Measurements from ENCODE around the gene SLC22A16. TPM values are rescaled to one million over a fixed set of nuclear protein-coding genes. Genes with fewer than 3 reads are reported as not detected.
"Not testable (repeated sequence)": the region's sequence is repeated elsewhere in the genome, so short reads cannot be mapped to it uniquely, and the experiment has no call there.

SLC22A16 gene
- total and polyA plus RNA-seq, 2 donors (not counting 1 experiment from before 2014, with no cell fraction given) = not detected

DNA sequence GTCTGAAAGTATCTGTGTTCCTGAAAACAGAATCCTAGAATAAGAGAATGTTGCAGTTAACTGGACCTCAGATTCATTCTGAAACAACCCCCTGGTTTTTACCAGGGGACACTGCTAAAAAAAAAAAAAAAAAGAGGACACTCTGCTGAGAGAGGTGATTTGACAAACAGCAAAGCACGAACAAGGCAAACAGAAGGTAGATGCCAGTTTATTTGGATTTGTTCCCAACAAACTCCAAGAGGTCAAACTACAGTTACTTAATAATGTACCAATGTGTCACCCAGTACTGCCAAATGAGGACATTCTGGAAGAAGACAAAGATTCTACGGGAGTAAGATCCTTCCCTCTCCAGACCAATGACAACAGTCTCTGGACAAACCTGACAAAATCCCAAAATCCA is 40.6 kb upstream of the SLC22A16 start:
- H3K27me3 ChIP-seq (ENCODE audit: control insufficient read depth, insufficient read depth, low read length) = no peaks in the 10 kb centered on the region
- no peak overlapping the region for H3K27ac ChIP-seq (ENCODE audit: insufficient read depth, low read length)
- no peak for DNase-seq (ENCODE audit: low read depth in 2 of 2)

DNA sequence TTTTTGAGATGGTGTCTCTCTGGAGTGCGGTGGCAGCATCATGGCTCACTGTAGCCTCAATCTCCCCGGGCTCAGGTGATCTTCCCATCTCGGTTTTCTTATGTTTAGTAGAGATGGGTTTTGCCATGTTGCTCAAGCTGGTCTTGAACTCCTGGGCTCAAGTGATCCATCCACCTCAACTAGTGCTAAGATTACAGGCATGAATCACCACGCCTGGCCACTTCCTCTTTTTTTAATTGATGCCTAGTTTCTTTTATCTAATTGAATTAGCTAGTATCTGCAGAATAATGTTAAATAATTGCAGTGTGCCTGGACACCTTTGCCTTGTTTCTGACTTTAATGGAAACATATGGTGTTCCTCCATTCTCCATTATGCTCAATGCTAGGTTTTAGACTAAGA is 38.4 kb upstream of the SLC22A16 start:
- Histone ChIP-seq H2AFZ (ENCODE audit: low read length) (no peak overlapping the region), H3K79me2 (ENCODE audit: control insufficient read depth, insufficient read depth, low read length) (no peaks in the 10 kb centered on the region), H4K20me1 (ENCODE audit: control insufficient read depth, extremely low read depth, insufficient read depth, low read length) (no peaks in the 10 kb centered on the region), H3K9ac (ENCODE audit: insufficient read depth, low read length) (no peak overlapping the region), H3K4me1 (ENCODE audit: control insufficient read depth, extremely low read depth, insufficient read depth, low read length) (no peaks in the 10 kb centered on the region), H3K27me3 (ENCODE audit: control insufficient read depth, insufficient read depth, low read length) (no peaks in the 10 kb centered on the region), H3K36me3 (ENCODE audit: control insufficient read depth, insufficient read depth, low read length) (no peaks in the 10 kb centered on the region), H3K9me3 (ENCODE audit: control insufficient read depth, insufficient read depth, low read depth, low read length) (no peaks in the 10 kb centered on the region), H3K4me3 (replicated peaks in 1 of 4; ENCODE audit: control extremely low read depth in 1 of 4, insufficient read depth in 1 of 4, low read depth in 3 of 4, low read length in 4 of 4) (no peak overlapping the region), H3K27ac (ENCODE audit: insufficient read depth, low read length) (no peak overlapping the region), H3K4me2 (ENCODE audit: extremely low read depth, insufficient read depth, low read length) (no peak overlapping the region)
- TF ChIP-seq, protein P1, sequence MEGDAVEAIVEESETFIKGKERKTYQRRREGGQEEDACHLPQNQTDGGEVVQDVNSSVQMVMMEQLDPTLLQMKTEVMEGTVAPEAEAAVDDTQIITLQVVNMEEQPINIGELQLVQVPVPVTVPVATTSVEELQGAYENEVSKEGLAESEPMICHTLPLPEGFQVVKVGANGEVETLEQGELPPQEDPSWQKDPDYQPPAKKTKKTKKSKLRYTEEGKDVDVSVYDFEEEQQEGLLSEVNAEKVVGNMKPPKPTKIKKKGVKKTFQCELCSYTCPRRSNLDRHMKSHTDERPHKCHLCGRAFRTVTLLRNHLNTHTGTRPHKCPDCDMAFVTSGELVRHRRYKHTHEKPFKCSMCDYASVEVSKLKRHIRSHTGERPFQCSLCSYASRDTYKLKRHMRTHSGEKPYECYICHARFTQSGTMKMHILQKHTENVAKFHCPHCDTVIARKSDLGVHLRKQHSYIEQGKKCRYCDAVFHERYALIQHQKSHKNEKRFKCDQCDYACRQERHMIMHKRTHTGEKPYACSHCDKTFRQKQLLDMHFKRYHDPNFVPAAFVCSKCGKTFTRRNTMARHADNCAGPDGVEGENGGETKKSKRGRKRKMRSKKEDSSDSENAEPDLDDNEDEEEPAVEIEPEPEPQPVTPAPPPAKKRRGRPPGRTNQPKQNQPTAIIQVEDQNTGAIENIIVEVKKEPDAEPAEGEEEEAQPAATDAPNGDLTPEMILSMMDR (conservative IDR thresholded peaks at IDR 0.05 in 1 of 2, IDR thresholded peaks at IDR 0.05 in 1 of 2; ENCODE audit: low read depth in 1 of 2, low read length in 2 of 2) = no peak
- no peak for TF ChIP-seq EZH2 (IDR thresholded peaks at IDR 0.05; ENCODE audit: low read length, missing control alignments)
- DNase-seq (ENCODE audit: low read depth in 2 of 2) = no peak

More for the DNA sequence above, 40.6 kb upstream of the SLC22A16 start:
- no peak overlapping the region for H3K4me3 ChIP-seq (replicated peaks in 1 of 4; ENCODE audit: control extremely low read depth in 1 of 4, insufficient read depth in 1 of 4, low read depth in 3 of 4, low read length in 4 of 4)
- H2AFZ ChIP-seq (ENCODE audit: low read length) = no peak overlapping the region
- H3K9me3 ChIP-seq (ENCODE audit: control insufficient read depth, insufficient read depth, low read depth, low read length) = no peaks in the 10 kb centered on the region
- no peaks in the 10 kb centered on the region for H4K20me1 ChIP-seq (ENCODE audit: control insufficient read depth, extremely low read depth, insufficient read depth, low read length)
- H3K36me3 ChIP-seq (ENCODE audit: control insufficient read depth, insufficient read depth, low read length) = no peaks in the 10 kb centered on the region
- no peaks in the 10 kb centered on the region for H3K79me2 ChIP-seq (ENCODE audit: control insufficient read depth, insufficient read depth, low read length)
- no peak overlapping the region for H3K9ac ChIP-seq (ENCODE audit: insufficient read depth, low read length)
- no peak overlapping the region for H3K4me2 ChIP-seq (ENCODE audit: extremely low read depth, insufficient read depth, low read length)
- no peak for TF ChIP-seq EZH2 (IDR thresholded peaks at IDR 0.05; ENCODE audit: low read length, missing control alignments)
- TF ChIP-seq, protein P1 (conservative IDR thresholded peaks at IDR 0.05 in 1 of 2, IDR thresholded peaks at IDR 0.05 in 1 of 2; ENCODE audit: low read depth in 1 of 2, low read length in 2 of 2) = no peak
- no peaks in the 10 kb centered on the region for H3K4me1 ChIP-seq (ENCODE audit: control insufficient read depth, extremely low read depth, insufficient read depth, low read length)

DNA sequence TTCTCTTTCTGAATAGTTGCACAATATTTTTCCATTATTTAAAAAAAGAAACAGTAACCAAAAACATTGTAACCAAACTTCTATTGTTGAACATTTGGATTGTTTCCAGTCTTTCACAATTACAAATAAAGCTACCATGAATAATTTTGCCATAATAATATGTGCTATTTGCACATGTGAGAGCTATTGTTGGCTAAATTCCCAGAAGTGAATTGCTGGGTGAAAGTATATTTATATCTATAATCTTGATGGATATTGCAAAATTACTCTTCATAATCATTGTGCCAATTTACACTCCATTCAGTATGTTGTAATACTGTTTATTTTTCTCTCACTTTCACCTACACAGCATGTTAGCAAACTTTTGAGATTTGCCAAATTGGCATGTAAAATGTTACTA is 36.6 kb upstream of the SLC22A16 start:
- no peaks in the 10 kb centered on the region for H3K9me3 ChIP-seq (ENCODE audit: control insufficient read depth, insufficient read depth, low read depth, low read length)
- no peak overlapping the region for H3K4me3 ChIP-seq (replicated peaks in 1 of 4; ENCODE audit: control extremely low read depth in 1 of 4, insufficient read depth in 1 of 4, low read depth in 3 of 4, low read length in 4 of 4)
- H3K27me3 ChIP-seq (ENCODE audit: control insufficient read depth, insufficient read depth, low read length) = no peaks in the 10 kb centered on the region
- no peaks in the 10 kb centered on the region for H4K20me1 ChIP-seq (ENCODE audit: control insufficient read depth, extremely low read depth, insufficient read depth, low read length)
- no peaks in the 10 kb centered on the region for H3K36me3 ChIP-seq (ENCODE audit: control insufficient read depth, insufficient read depth, low read length)
- H3K9ac ChIP-seq (ENCODE audit: insufficient read depth, low read length) = no peak overlapping the region
- H3K79me2 ChIP-seq (ENCODE audit: control insufficient read depth, insufficient read depth, low read length) = no peaks in the 10 kb centered on the region
- H3K27ac ChIP-seq (ENCODE audit: insufficient read depth, low read length) = no peak overlapping the region
- H3K4me2 ChIP-seq (ENCODE audit: extremely low read depth, insufficient read depth, low read length) = no peak overlapping the region
- no peak overlapping the region for H2AFZ ChIP-seq (ENCODE audit: low read length)
- DNase-seq (ENCODE audit: low read depth in 2 of 2) = peak; percentile 17 to 92
- no peaks in the 10 kb centered on the region for H3K4me1 ChIP-seq (ENCODE audit: control insufficient read depth, extremely low read depth, insufficient read depth, low read length)
- TF ChIP-seq EZH2 (IDR thresholded peaks at IDR 0.05; ENCODE audit: low read length, missing control alignments) = no peak
- TF ChIP-seq, protein P1 (conservative IDR thresholded peaks at IDR 0.05 in 1 of 2, IDR thresholded peaks at IDR 0.05 in 1 of 2; ENCODE audit: low read depth in 1 of 2, low read length in 2 of 2) = no peak

DNA sequence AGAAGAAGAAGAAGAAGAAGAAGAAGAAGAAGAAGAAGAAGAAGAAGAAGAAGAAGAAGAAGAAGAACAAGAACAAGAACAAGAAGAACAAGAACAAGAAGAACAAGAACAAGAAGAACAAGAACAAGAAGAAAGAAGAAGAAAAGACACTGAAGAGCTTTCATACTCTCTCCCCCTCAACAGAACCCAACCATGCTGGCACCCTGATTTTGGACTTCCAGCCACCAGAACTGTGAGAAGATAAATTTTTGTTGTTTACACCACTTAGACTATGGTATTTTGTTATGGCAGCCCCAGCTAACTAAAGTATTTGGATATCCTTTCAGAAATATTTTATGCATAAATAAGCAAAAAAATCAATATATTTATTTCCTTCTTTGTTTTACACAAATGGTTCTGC is 36.1 kb upstream of the SLC22A16 start:
- H3K36me3 ChIP-seq (ENCODE audit: control insufficient read depth, insufficient read depth, low read length); H3K9ac ChIP-seq (ENCODE audit: insufficient read depth, low read length); H3K4me2 ChIP-seq (ENCODE audit: extremely low read depth, insufficient read depth, low read length); DNase-seq (ENCODE audit: low read depth in 2 of 2); H4K20me1 ChIP-seq (ENCODE audit: control insufficient read depth, extremely low read depth, insufficient read depth, low read length); H3K9me3 ChIP-seq (ENCODE audit: control insufficient read depth, insufficient read depth, low read depth, low read length); H3K4me1 ChIP-seq (ENCODE audit: control insufficient read depth, extremely low read depth, insufficient read depth, low read length); H3K27ac ChIP-seq (ENCODE audit: insufficient read depth, low read length); H3K27me3 ChIP-seq (ENCODE audit: control insufficient read depth, insufficient read depth, low read length); H2AFZ ChIP-seq (ENCODE audit: low read length); H3K79me2 ChIP-seq (ENCODE audit: control insufficient read depth, insufficient read depth, low read length); H3K4me3 ChIP-seq (replicated peaks in 1 of 4; ENCODE audit: control extremely low read depth in 1 of 4, insufficient read depth in 1 of 4, low read depth in 3 of 4, low read length in 4 of 4): not testable (repeated sequence)

Measured in fibroblast of lung (primary cell).